Retinal pigment epithelial cell (primary cell): ENCODE results near the gene HSPB7.
"Not testable (repeated sequence)": the region's sequence is repeated elsewhere in the genome, so short reads cannot be mapped to it uniquely, and the experiment has no call there.

ENCODE experiments used
- DNase-seq: peaks from one replicate; pipeline ENCODE4 v3.0.0-alpha.2; 2010; ENCODE audit warnings: low read depth
- H3K4me3 ChIP-seq: 2 replicates; pipeline ENCODE4 v1.5.1; 2011; ENCODE audit warnings: mild to moderate bottlenecking, low read length, control low read depth, moderate library complexity
- CTCF ChIP-seq: conservative IDR thresholded peaks from 2 replicates; pipeline ENCODE4 v1.5.1; 2011; ENCODE audit warnings: low read depth, low read length, control low read depth, inconsistent platforms

HSPB7 gene

GRCh38 chr1:16046842-16047241, 29.0 kb upstream of the HSPB7 start:
- no peak overlapping the region for H3K4me3 ChIP-seq
- DNase-seq, result no peak
- no peak for TF ChIP-seq CTCF

GRCh38 chr1:16043950-16044349, 26.1 kb upstream of the HSPB7 start:
- TF ChIP-seq CTCF, result no peak
- DNase-seq, result no peak

GRCh38 chr1:16043521-16043920, 25.7 kb upstream of the HSPB7 start, which contains the start of gene CLCNKB:
Gene CLCNKB, plus strand, starts transcription at chr1:16043782. Its CDS starts 711 bp downstream, at chr1:16044493.
- no peak for TF ChIP-seq CTCF
- no peak within 1 kb of the TSS for H3K4me3 ChIP-seq
- DNase-seq, result no peak

More at GRCh38 chr1:16043950-16044349, 26.1 kb upstream of the HSPB7 start:
- H3K4me3 ChIP-seq, result no peak overlapping the region

- not testable (repeated sequence) for DNase-seq, H3K4me3 ChIP-seq
Measured at GRCh38 chr1:16042654-16043053, 24.8 kb upstream of the HSPB7 start.

GRCh38 chr1:16042096-16042495, 24.3 kb upstream of the HSPB7 start:
- H3K4me3 ChIP-seq, result no peak overlapping the region
- no peak for TF ChIP-seq CTCF
- DNase-seq, result no peak

- no peak for DNase-seq
- TF ChIP-seq CTCF, result no peak
- no peak overlapping the region for H3K4me3 ChIP-seq
Measured at GRCh38 chr1:16041200-16041599, 23.4 kb upstream of the HSPB7 start.

- H3K4me3 ChIP-seq, DNase-seq: not testable (repeated sequence)
Measured at GRCh38 chr1:16039871-16040270, 22.0 kb upstream of the HSPB7 start.

- TF ChIP-seq CTCF, result no peak
- no peak for DNase-seq
- no peak overlapping the region for H3K4me3 ChIP-seq
Measured at GRCh38 chr1:16038620-16038912, 20.7 kb upstream of the HSPB7 start.

- not testable (repeated sequence) for DNase-seq, H3K4me3 ChIP-seq
Measured at GRCh38 chr1:16036461-16036860, 18.6 kb upstream of the HSPB7 start.

GRCh38 chr1:16033103-16033632, 15.3 kb upstream of the HSPB7 start:
- not testable (repeated sequence) for DNase-seq, H3K4me3 ChIP-seq
